PC-3 (cell line): ENCODE measurements around the gene DSC2. TPM values are rescaled to one million over a fixed set of nuclear protein-coding genes. Genes with fewer than 3 reads are reported as not detected.

ENCODE experiments used
- ATAC-seq: fragments of 200-7000 bp; cut with Tn5 transposase; 2 replicates; pipeline ENCODE4 v1.9.1; 2020; ENCODE audit warnings: mild to moderate bottlenecking, moderate library complexity
- BruUV-seq: library from RNA; stranded (reverse); fragments of 400-500 nt; replicated peaks from 2 replicates; lab custom pipeline; 2021; lab: Mats Ljungman, UMichigan
- CTCF ChIA-PET: fragments of 300-600 bp; sonication (Branson Sonifier 250); formaldehyde crosslinking; loops from one replicate; lab custom pipeline; 2022; ENCODE audit warnings: antibody characterized with exemption; lab: Charles Lee
- POLR2A ChIA-PET: fragments of 300-600 bp; sonication (Branson Sonifier 250); formaldehyde crosslinking; loops from one replicate; lab custom pipeline; 2022; ENCODE audit warnings: antibody characterized with exemption; ENCODE audit not compliant: unreplicated experiment; lab: Charles Lee
- DNase-seq: peaks from one replicate; pipeline ENCODE4 v3.0.0-alpha.2; 2015
- H2AFZ ChIP-seq: fragments of 300-600 bp; sonication (generic); 2 replicates; pipeline ENCODE4 v1.6.0; 2016; ENCODE audit warnings: antibody characterized with exemption, low read length
- H3F3A ChIP-seq: fragments of 300-600 bp; sonication (generic); one replicate; pipeline ENCODE4 v1.6.0; 2017; ENCODE audit warnings: antibody characterized with exemption, low read length, control low read depth, mild to moderate bottlenecking; ENCODE audit not compliant: unreplicated experiment
- H3K27ac ChIP-seq: fragments of 300-600 bp; sonication (generic); 2 replicates; pipeline ENCODE4 v1.5.1; 2016; ENCODE audit warnings: mild to moderate bottlenecking, low read length
- H3K27me3 ChIP-seq: fragments of 300-600 bp; sonication (generic); 2 replicates; pipeline ENCODE4 v1.6.1; 2016; ENCODE audit warnings: low read length, mixed read lengths
- H3K36me3 ChIP-seq: fragments of 300-600 bp; sonication (generic); 2 replicates; pipeline ENCODE4 v1.6.1; 2016; ENCODE audit warnings: low read depth, mixed run types, low read length, mixed read lengths
- H3K4me1 ChIP-seq: fragments of 300-600 bp; sonication (generic); 2 replicates; pipeline ENCODE4 v1.5.1; 2016; ENCODE audit warnings: low read length; ENCODE audit not compliant: insufficient read depth
- H3K4me2 ChIP-seq: fragments of 300-600 bp; sonication (generic); 2 replicates; pipeline ENCODE4 v1.6.0; 2016; ENCODE audit warnings: low read length
- H3K4me3 ChIP-seq: fragments of 300-600 bp; sonication (generic); 2 replicates; pipeline ENCODE4 v1.5.1; 2016; ENCODE audit warnings: mild to moderate bottlenecking, low read length, mixed read lengths
- H3K79me2 ChIP-seq: fragments of 300-600 bp; sonication (generic); 2 replicates; pipeline ENCODE4 v1.6.1; 2017; ENCODE audit warnings: low read length, mixed read lengths
- H3K9ac ChIP-seq: fragments of 300-600 bp; sonication (generic); 2 replicates; pipeline ENCODE4 v1.6.0; 2016; ENCODE audit warnings: mild to moderate bottlenecking, low read length
- H3K9me2 ChIP-seq: fragments of 300-600 bp; sonication (generic); replicated peaks from 2 replicates; pipeline ENCODE4 v1.6.1; 2016; ENCODE audit warnings: mixed run types, low read length, mixed read lengths
- H3K9me3 ChIP-seq: fragments of 300-600 bp; sonication (generic); 2 replicates; pipeline ENCODE4 v1.6.1; 2016; ENCODE audit warnings: low read length, mixed read lengths
- H4K20me1 ChIP-seq: fragments of 300-600 bp; sonication (generic); 2 replicates; pipeline ENCODE4 v1.6.1; 2016; ENCODE audit warnings: low read length, mixed read lengths
- EZH2 ChIP-seq: fragments of 300-600 bp; sonication (generic); IDR thresholded peaks from one replicate; pipeline ENCODE4 v1.6.1; 2017; ENCODE audit warnings: antibody characterized with exemption, mild to moderate bottlenecking, low read length; ENCODE audit not compliant: unreplicated experiment
- EZH2phosphoT487 ChIP-seq: fragments of 300-600 bp; sonication (generic); IDR thresholded peaks from 2 replicates; pipeline ENCODE4 v1.6.1; 2018; ENCODE audit warnings: mild to moderate bottlenecking, antibody characterized with exemption, low read length, borderline replicate concordance
- intact Hi-C: fragments of 100-400 bp; cut with micrococcal nuclease; formaldehyde crosslinking; loops from 2 replicates; pipeline ENCODE4 v1.9.0; 2023
- total RNA-seq: library from RNA; depleted of rRNA; stranded (reverse); fragments of >200 nt; gene quantifications from 2 replicates; pipeline ENCODE4 v1.2.3, GENCODE V29; 2014
- TF ChIP-seq, protein P1 (sequence below): fragments of 300-600 bp; sonication (generic); conservative IDR thresholded peaks from 2 replicates; pipeline ENCODE4 v1.5.1; 2017; ENCODE audit warnings: antibody characterized with exemption, low read depth, mild to moderate bottlenecking, low read length

DSC2 gene
- total RNA-seq, 1 experiment from 2014 or later: 4.8 TPM

DNA sequence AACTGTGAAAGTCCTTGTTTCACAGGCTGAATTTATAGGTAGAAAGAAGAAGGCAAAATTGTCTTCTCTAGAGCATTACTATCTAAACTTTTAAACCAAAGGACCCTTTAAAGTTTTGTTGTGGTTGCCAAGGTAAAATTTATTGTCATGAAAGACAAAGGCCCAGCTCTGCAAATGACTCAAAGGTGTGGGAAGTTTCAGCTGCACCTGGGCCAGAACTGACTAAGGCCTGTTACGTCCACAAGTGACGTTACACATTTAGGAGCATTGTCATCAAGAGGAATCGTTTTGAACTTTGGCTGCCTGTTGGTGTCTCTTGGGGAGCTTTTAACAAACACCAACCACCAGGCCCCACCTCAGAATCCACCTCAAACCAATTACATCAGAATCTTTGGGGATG is 51.6 kb downstream of the DSC2 start:
- Histone ChIP-seq H3K79me2 (no peaks in the 10 kb centered on the region), H3K4me2 (no peak overlapping the region), H3K9ac (no peak overlapping the region), H3F3A (no peaks in the 10 kb centered on the region), H3K9me2 (no peaks in the 10 kb centered on the region), H3K27me3 (no peaks in the 10 kb centered on the region), H3K36me3 (no peaks in the 10 kb centered on the region), H4K20me1 (no peaks in the 10 kb centered on the region), H2AFZ (no peak overlapping the region), H3K4me1 (peaks cover 4% of the 10 kb centered on the region), H3K27ac (no peak overlapping the region), H3K9me3 (no peaks in the 10 kb centered on the region), H3K4me3 (no peak overlapping the region)
- TF ChIP-seq, protein P1, sequence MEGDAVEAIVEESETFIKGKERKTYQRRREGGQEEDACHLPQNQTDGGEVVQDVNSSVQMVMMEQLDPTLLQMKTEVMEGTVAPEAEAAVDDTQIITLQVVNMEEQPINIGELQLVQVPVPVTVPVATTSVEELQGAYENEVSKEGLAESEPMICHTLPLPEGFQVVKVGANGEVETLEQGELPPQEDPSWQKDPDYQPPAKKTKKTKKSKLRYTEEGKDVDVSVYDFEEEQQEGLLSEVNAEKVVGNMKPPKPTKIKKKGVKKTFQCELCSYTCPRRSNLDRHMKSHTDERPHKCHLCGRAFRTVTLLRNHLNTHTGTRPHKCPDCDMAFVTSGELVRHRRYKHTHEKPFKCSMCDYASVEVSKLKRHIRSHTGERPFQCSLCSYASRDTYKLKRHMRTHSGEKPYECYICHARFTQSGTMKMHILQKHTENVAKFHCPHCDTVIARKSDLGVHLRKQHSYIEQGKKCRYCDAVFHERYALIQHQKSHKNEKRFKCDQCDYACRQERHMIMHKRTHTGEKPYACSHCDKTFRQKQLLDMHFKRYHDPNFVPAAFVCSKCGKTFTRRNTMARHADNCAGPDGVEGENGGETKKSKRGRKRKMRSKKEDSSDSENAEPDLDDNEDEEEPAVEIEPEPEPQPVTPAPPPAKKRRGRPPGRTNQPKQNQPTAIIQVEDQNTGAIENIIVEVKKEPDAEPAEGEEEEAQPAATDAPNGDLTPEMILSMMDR: no peak
- TF ChIP-seq EZH2 (no peak), EZH2phosphoT487 (no peak)
- CTCF ChIA-PET: no interaction called here
- no peak for DNase-seq
- ATAC-seq: no peak
- intact Hi-C loops: no loop called here
- POLR2A ChIA-PET: interaction anchor here (0.6 kb wide), 1 partner anchor 8 kb away, joined by 4 read pairs; the partner anchor contains the start of gene DSC3
- BruUV-seq: no TSS peak

DNA sequence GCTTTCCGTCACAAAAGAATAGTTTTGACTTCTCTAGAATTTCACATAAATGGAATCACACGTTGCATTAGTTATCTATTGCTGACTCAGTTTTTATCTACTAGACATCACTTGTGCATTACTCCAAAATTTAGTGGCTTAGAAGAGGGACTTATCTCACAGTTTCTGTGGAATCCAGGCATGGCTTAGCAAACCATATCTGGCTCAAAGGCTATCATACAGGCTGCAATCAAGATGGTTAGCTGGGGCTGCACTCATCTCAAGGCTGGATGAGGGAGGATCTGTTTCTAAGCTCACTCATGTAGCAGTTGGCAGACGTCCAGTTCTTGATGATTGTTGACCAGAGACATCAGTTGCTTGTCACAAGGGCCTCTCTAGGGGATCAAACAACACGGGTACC is 53.0 kb downstream of the DSC2 start:
- Histone ChIP-seq H3K9me3 (no peaks in the 10 kb centered on the region), H3K4me1 (peaks cover 16% of the 10 kb centered on the region), H3K9ac (no peak overlapping the region), H3K79me2 (no peaks in the 10 kb centered on the region), H3F3A (no peaks in the 10 kb centered on the region), H3K9me2 (no peaks in the 10 kb centered on the region), H3K4me3 (no peak overlapping the region), H3K4me2 (no peak overlapping the region), H3K36me3 (no peaks in the 10 kb centered on the region), H3K27ac (no peak overlapping the region), H4K20me1 (no peaks in the 10 kb centered on the region), H2AFZ (no peak overlapping the region), H3K27me3 (no peaks in the 10 kb centered on the region)
- ChIA-PET CTCF (no interaction called here), POLR2A (no interaction called here)
- intact Hi-C loops: no loop called here
- DNase-seq: no peak
- BruUV-seq: no TSS peak
- TF ChIP-seq EZH2phosphoT487 (no peak), EZH2 (no peak)
- TF ChIP-seq, protein P1: no peak
- ATAC-seq: no peak

DNA sequence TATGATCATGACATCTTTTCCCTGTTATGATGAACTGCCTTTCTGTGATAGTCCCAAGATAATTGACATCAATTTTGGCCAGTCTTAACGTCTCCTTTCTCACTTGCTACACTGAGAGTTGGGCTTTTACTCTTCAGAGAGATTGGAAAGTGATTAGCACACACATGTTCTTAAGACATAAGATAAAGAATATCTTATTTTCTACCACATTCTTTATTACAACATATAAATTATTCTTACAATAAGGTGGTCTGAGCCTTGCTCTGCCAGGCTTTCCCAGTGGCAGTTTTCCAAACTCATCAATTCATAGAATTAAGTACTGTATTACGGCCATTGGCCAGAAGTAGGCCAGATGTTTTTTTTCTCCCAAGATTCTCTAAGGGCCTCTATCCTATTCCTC is 54.0 kb downstream of the DSC2 start:
- BruUV-seq: no TSS peak
- Histone ChIP-seq H3K4me1 (peaks cover 18% of the 10 kb centered on the region), H3K4me2 (no peak overlapping the region), H3K36me3 (no peaks in the 10 kb centered on the region), H3K9ac (no peak overlapping the region), H3K79me2 (peaks cover 4% of the 10 kb centered on the region; the same call in 1 of the 2 replicates), H3K9me2 (no peaks in the 10 kb centered on the region), H3K9me3 (no peaks in the 10 kb centered on the region), H2AFZ (no peak overlapping the region), H3F3A (no peaks in the 10 kb centered on the region), H3K4me3 (no peak overlapping the region), H4K20me1 (no peaks in the 10 kb centered on the region), H3K27ac (no peak overlapping the region), H3K27me3 (no peaks in the 10 kb centered on the region)
- no peak for DNase-seq
- ATAC-seq: no peak
- POLR2A ChIA-PET: no interaction called here
- intact Hi-C loops: no loop called here
- TF ChIP-seq EZH2phosphoT487 (no peak), EZH2 (no peak)
- TF ChIP-seq, protein P1: no peak
- CTCF ChIA-PET: no interaction called here
